Mesodermal cell (in vitro differentiated cells): ENCODE results near the gene FOXP1.

Source experiments
- H3K27ac ChIP-seq: 2 replicates; pipeline ENCODE4 v1.7.0; 2013; ENCODE audit warnings: mild to moderate bottlenecking, low read depth, low read length, moderate library complexity; ENCODE audit not compliant: severe bottlenecking
- H3K36me3 ChIP-seq: 2 replicates; pipeline ENCODE4 v1.7.1; 2013; ENCODE audit warnings: mild to moderate bottlenecking, low read length, moderate library complexity; ENCODE audit not compliant: control insufficient read depth, insufficient read depth
- H3K4me1 ChIP-seq: one replicate; pipeline ENCODE4 v1.7.1; 2013; ENCODE audit warnings: mild to moderate bottlenecking, low read length; ENCODE audit not compliant: insufficient read depth, control insufficient read depth, poor library complexity, severe bottlenecking
- H3K4me3 ChIP-seq: 2 replicates; pipeline ENCODE4 v1.7.0; 2013; ENCODE audit warnings: low read length, control low read depth, mild to moderate bottlenecking; ENCODE audit not compliant: insufficient read depth, poor library complexity, severe bottlenecking; ENCODE audit errors: extremely low read depth
- H3K9me3 ChIP-seq: 2 replicates; pipeline ENCODE4 v1.7.1; 2013; ENCODE audit warnings: mild to moderate bottlenecking, low read length, moderate library complexity; ENCODE audit not compliant: control insufficient read depth
- WGBS, 2 experiments: methylation state at CpG; one replicate each; pipeline ENCODE4 v1.1.5; 2013; ENCODE audit warnings: missing lambda C conversion rate in 2 of 2; ENCODE audit not compliant: insufficient coverage in 2 of 2; 5-methylcytosine and 5-hydroxymethylcytosine counted together

FOXP1 gene

DNA sequence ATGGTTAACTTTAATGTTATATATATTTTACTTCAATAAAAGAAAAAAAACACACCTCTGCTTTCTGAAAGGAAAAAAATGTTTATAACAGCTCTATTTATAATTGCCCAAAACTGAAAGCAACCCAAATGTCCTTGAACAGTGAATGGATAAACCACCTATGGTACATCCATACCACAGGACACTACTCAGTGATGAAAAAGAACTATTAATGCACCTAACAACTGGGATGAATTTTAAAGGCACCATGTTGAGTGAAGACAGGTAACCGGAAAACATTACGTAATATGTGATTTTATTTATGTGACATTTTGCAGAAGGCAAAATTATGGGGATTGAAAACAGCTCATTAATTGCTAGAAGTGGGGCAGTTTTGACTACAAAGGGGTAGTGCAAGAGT, 23.8 kb upstream of the FOXP1 start:
- Histone ChIP-seq H3K9me3 (no peaks in the 10 kb centered on the region), H3K36me3 (no peaks in the 10 kb centered on the region), H3K27ac (no peak overlapping the region), H3K4me1 (no peaks in the 10 kb centered on the region), H3K4me3 (no peak overlapping the region)
- 94 to 100% methylated on average over 2 of the region's 2 CpGs for WGBS, 2 experiments

DNA sequence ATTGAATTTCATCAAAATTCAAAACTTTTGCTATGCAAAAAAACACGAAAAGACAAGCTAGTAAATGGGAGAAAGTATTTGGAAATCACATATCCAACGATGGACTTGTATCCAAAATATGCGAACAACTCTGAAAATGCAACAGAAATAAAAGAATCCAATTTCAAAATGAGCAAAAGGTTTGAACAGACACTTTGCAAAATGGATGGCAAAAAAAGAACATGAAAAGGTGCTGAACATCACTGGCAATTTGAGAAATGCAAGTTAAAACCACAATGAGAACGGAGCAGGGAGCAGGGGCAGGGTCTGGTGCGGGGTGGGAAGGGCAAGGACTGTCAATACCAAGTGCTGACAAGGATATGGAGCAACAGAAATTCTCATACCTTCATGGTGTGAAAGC, 23.1 kb upstream of the FOXP1 start:
- no peaks in the 10 kb centered on the region for H3K36me3 ChIP-seq
- no peaks in the 10 kb centered on the region for H3K4me1 ChIP-seq
- no peak overlapping the region for H3K27ac ChIP-seq
- no peaks in the 10 kb centered on the region for H3K9me3 ChIP-seq
- 80 to 86% methylated on average over 1 to 2 of the region's 5 CpGs for WGBS, 2 experiments
- no peak overlapping the region for H3K4me3 ChIP-seq

DNA sequence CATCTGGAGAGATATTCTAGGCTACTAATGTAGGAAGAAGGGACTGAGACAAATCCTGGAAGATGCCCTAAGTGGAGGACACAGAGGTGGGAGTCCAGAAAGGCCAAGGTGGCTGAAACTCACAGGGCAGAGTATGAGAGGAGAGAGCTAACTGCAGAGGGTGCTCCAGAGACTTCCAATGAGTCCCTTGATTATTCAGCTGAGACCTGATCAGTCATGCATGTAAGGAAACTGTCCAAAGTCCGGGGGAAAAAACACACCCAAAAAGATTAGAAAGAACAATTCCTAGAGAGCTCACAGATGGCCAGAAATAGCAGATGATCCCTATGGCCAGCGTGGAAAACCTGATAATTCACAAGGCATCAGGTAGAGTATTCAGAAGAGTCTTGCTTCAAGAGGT, 18.7 kb upstream of the FOXP1 start:
- Histone ChIP-seq H3K36me3 (no peaks in the 10 kb centered on the region), H3K9me3 (no peaks in the 10 kb centered on the region), H3K4me1 (no peaks in the 10 kb centered on the region), H3K27ac (no peak overlapping the region), H3K4me3 (no peak overlapping the region)
- 95 to 100% methylated on average over 1 to 2 of the region's 2 CpGs for WGBS, 2 experiments

DNA sequence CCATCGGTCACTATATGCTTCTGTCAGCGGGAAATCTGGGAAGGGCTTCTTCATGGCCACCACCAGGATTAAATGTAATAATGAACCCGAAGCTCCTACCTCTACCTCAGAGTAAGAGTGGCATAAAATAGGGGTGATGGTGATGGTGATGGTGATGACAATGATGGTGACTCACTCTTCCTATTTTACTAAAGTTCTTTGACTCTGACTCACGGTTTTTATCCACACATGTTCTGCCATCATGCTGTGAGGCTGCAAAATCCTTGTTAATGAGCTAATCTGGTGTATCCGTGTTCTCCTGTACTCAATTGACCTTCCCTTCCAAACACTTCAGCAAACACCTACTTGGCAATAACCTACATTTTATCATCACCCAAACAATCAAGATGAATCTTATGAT, 18.3 kb upstream of the FOXP1 start:
- WGBS, 2 experiments: 68 to 77% methylated on average over 2 to 4 of the region's 5 CpGs
- no peak overlapping the region for H3K27ac ChIP-seq
- no peaks in the 10 kb centered on the region for H3K4me1 ChIP-seq
- H3K36me3 ChIP-seq: no peaks in the 10 kb centered on the region
- no peak overlapping the region for H3K4me3 ChIP-seq
- H3K9me3 ChIP-seq: no peaks in the 10 kb centered on the region

DNA sequence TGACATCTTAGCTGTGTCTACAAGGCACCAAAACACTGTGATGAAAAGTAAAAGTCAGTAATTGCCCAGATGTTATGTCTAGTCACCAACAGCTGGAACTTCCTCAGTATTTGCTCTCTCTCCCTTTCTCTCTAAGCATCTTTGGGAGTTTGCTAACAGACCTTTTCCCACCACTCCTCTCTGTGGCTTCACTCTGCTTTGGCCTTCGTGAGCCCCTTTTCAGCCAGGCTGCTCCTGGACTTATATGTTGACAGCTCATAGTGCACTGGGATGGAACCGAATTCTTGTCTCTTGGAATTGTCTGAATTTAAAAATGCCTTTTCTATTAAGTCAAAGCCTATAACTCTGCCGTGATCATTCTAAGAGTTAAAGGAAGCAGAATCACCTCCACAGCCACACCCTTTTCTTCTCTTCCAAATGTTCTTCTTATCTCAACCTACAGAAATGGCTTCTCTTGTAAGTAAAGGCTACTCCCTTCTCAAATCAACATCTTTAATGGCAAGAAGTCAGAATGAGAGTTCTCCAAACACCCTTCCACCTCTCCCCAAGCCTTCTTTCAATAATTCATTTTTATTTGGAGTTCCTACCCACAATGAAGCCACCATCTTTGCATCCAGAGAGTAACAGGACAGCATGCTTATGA, 17.2 kb upstream of the FOXP1 start:
- H3K4me1 ChIP-seq: no peaks in the 10 kb centered on the region
- H3K9me3 ChIP-seq: no peaks in the 10 kb centered on the region

DNA sequence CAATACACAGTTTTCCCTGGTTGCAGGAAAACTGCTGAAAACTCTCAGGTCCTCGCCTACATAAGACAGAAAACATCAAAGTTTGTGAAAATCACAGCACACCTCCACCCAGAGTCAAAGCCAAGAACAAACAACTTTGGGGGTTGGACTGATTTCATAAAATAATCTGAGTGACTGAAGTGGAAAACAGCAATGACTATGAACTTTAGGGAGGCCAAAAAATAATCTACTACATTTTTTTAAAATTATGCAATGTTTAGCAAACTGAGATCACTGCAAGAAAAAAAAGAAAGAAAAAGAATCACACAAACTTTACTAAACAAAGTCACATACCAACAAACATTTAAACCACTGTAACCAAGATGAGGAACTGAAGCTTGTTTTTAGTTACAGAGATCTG, 15.9 kb upstream of the FOXP1 start:
- Histone ChIP-seq H3K4me3 (no peak overlapping the region), H3K9me3 (no peaks in the 10 kb centered on the region), H3K27ac (no peak overlapping the region), H3K4me1 (no peaks in the 10 kb centered on the region), H3K36me3 (no peaks in the 10 kb centered on the region)
- no CpG with 5 or more reads among the region's 1 CpG for WGBS, 2 experiments

More for the DNA sequence above, 17.2 kb upstream of the FOXP1 start:
- H3K27ac ChIP-seq: no peak overlapping the region
- no peaks in the 10 kb centered on the region for H3K36me3 ChIP-seq
- no peak overlapping the region for H3K4me3 ChIP-seq
- 83 to 94% methylated on average over 2 to 3 of the region's 3 CpGs for WGBS, 2 experiments

DNA sequence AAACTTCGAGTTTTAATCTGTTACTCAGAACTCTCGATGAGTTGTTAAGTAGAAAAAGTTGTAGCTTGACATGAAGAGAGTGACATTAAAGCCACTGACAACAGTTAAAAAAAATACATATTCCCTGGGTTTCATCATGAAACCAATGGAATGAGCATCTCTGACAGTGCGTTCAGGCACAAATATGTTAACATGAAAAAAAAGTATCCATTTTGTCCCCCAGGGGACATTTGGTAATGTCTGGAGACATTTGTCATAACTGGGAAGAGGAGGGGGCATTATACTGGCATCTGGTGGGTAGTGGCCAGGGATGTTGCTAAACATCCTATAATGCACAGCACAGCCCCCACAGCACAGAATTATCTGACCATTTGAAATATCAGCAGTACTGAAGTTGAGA, 14.8 kb upstream of the FOXP1 start:
- no peaks in the 10 kb centered on the region for H3K4me1 ChIP-seq

DNA sequence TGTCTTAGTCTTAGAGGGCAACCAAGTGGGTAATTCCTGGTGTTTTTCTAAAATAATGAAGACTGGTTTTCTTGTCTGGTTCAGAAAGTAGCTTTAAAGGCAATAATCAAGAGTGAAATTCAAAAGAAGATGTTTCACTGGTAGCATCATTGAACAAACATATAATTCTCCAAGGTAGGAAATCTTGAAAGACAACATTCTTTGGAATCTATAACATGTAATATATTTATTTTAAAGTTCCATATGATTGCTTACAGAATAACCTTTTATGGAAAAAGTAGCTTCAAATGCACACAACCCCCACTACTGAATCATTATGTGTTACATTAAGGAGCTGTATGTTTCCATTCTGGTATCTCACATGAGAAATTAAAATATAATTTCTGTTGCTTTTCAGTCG, 13.8 kb upstream of the FOXP1 start:
- no peak overlapping the region for H3K4me3 ChIP-seq
- H3K27ac ChIP-seq: no peak overlapping the region
- WGBS, 2 experiments: no CpG with 5 or more reads among the region's 1 CpG
- no peaks in the 10 kb centered on the region for H3K9me3 ChIP-seq
- H3K36me3 ChIP-seq: no peaks in the 10 kb centered on the region
- no peaks in the 10 kb centered on the region for H3K4me1 ChIP-seq

More for the DNA sequence above, 14.8 kb upstream of the FOXP1 start:
- Histone ChIP-seq H3K36me3 (no peaks in the 10 kb centered on the region), H3K4me3 (no peak overlapping the region), H3K9me3 (no peaks in the 10 kb centered on the region), H3K27ac (no peak overlapping the region)
- 100% methylated on average over 1 of the region's 3 CpGs; no CpG with 5 or more reads in 1 of the 2 experiments for WGBS, 2 experiments

DNA sequence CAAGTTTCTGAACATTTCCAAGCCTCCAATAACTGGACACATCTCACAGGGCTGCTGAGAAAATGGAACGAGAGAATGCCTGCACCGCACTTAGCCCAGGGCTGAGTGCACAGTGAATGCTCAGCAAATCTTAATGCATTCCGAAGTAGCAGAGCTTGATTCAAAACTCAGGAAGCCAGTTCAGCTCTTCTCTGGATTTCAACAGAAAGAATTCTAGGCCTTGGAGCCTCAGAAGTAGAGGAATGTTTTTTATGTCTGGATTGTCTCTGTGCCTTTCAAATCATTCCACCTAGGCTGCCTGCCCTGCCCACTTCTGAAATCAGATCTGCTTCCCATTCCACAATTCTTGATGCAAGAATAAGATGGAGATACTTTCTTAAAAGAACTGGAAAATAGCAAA, 9.6 kb upstream of the FOXP1 start:
- 93 to 95% methylated on average over 3 of the region's 3 CpGs for WGBS, 2 experiments
- Histone ChIP-seq H3K4me1 (peaks cover 12% of the 10 kb centered on the region), H3K4me3 (no peak overlapping the region), H3K9me3 (no peaks in the 10 kb centered on the region), H3K36me3 (no peaks in the 10 kb centered on the region), H3K27ac (no peak overlapping the region)

DNA sequence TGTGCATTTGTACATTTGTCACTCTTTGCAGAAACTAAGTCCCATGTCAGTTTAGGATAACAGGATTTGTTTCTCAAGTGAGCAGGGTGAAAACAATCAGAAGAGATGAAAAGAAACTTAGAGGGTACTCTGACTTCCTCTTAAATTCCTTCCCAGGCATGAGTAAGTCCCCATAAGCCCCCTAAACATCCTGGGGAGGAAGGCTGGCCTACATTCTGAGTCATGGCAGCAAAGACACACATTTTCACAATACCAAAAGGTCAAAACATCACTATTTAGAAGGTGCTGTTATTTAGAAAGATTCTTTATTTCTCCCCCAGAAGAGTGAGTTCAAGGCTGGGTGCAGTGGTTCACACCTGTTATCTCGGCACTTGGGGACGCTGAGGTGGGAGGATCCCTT, 7.6 kb upstream of the FOXP1 start:
- no CpG with 5 or more reads among the region's 2 CpGs for WGBS, 2 experiments
- H3K4me1 ChIP-seq: peaks cover 12% of the 10 kb centered on the region
- H3K9me3 ChIP-seq: no peaks in the 10 kb centered on the region
- no peaks in the 10 kb centered on the region for H3K36me3 ChIP-seq
- no peak overlapping the region for H3K27ac ChIP-seq
- H3K4me3 ChIP-seq: no peak overlapping the region

DNA sequence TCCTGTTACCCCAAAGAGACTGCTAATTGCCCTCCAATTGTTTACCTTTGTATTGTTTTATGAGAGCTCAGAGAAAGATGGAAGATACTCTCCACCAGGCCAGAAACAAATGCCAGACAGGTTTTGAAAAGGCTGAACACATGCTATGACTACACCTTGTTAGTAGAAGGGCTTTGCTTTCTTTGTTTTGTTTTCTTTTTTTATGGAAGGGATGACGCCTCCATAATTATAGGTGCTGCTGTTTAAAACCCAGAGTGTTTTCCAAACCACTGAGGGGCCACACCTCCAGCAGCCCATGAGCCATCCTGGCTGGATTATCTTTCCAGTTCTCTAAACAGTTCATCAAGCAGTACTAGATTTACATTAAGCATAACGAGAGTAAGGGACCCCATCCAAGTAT, 5.6 kb upstream of the FOXP1 start:
- H3K4me3 ChIP-seq: no peak overlapping the region
- H3K9me3 ChIP-seq: no peaks in the 10 kb centered on the region
- H3K27ac ChIP-seq: no peak overlapping the region
- WGBS, 2 experiments: no CpG with 5 or more reads among the region's 2 CpGs
- no peaks in the 10 kb centered on the region for H3K36me3 ChIP-seq
- H3K4me1 ChIP-seq: peaks cover 12% of the 10 kb centered on the region
